Activated naive CD4-positive, alpha-beta T cell (primary cell): Measurements from ENCODE around the gene SMCO4.
"Not testable (repeated sequence)": the region's sequence is repeated elsewhere in the genome, so short reads cannot be mapped to it uniquely, and the experiment has no call there.

Experiments
- DNase-seq, 4 experiments: peaks; one replicate each; lab custom pipeline; 2025; lab: John Stamatoyannopoulos, UW

The SMCO4 gene

GRCh38 chr11:93476796-93477195 lies 66.4 kb downstream of the SMCO4 start:
- no peak for DNase-seq

GRCh38 chr11:93474123-93474522 lies 69.1 kb downstream of the SMCO4 start:
- DNase-seq: no peak

GRCh38 chr11:93468290-93468689 lies 74.9 kb downstream of the SMCO4 start:
- no peak for DNase-seq

GRCh38 chr11:93467054-93467453 lies 76.1 kb downstream of the SMCO4 start:
- no peak for DNase-seq

- DNase-seq: no peak
Observed at GRCh38 chr11:93464927-93465540, 78.2 kb downstream of the SMCO4 start.

- DNase-seq: not testable (repeated sequence)
Observed at GRCh38 chr11:93463666-93464065, 79.5 kb downstream of the SMCO4 start.

- no peak for DNase-seq
Observed at GRCh38 chr11:93458286-93458685, 84.9 kb downstream of the SMCO4 start.

GRCh38 chr11:93444617-93445073 lies 98.5 kb downstream of the SMCO4 start:
- DNase-seq: no peak

- not testable (repeated sequence) for DNase-seq
Observed at GRCh38 chr11:93443232-93443631, 100.0 kb downstream of the SMCO4 start.

- DNase-seq: no peak
Observed at GRCh38 chr11:93432247-93432646, 110.9 kb downstream of the SMCO4 start.
